ENCODE results near the gene LDOC1.
"Not testable (repeated sequence)": the region's sequence is repeated elsewhere in the genome, so short reads cannot be mapped to it uniquely, and the experiment has no call there.

The LDOC1 gene

DNA sequence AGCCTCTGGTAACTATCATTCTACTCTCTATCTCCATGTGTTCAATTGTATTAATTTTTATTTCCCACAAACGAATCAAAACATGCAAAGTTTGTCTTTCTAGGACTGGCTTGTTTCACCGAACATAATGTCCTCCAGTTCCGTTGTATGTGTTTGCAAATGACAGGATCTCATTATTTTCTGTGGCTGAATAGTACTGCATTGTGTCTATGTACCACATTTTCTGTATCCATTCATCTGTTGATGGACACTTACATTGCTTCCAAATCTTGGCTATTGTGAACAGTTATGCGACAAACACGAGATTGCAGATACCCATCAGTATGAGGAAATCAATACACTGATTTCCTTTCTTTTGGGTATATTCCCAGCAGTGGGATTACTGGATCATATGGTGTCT is 8.4 kb upstream of the LDOC1 start:
- no peak overlapping the region for H3K4me3 ChIP-seq (ENCODE audit: low read depth, low read length)
- no peak for DNase-seq (ENCODE audit: low read depth)
- no peak for TF ChIP-seq POLR2A (IDR thresholded peaks at IDR 0.05; ENCODE audit: extremely low read depth, insufficient read length)
- no peak for TF ChIP-seq MYC (IDR thresholded peaks at IDR 0.05; ENCODE audit: low read depth, low read length)
- TF ChIP-seq, protein P1, sequence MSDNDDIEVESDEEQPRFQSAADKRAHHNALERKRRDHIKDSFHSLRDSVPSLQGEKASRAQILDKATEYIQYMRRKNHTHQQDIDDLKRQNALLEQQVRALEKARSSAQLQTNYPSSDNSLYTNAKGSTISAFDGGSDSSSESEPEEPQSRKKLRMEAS (IDR thresholded peaks at IDR 0.05; ENCODE audit: low read depth, low read length), result no peak
- TF ChIP-seq, protein P2, sequence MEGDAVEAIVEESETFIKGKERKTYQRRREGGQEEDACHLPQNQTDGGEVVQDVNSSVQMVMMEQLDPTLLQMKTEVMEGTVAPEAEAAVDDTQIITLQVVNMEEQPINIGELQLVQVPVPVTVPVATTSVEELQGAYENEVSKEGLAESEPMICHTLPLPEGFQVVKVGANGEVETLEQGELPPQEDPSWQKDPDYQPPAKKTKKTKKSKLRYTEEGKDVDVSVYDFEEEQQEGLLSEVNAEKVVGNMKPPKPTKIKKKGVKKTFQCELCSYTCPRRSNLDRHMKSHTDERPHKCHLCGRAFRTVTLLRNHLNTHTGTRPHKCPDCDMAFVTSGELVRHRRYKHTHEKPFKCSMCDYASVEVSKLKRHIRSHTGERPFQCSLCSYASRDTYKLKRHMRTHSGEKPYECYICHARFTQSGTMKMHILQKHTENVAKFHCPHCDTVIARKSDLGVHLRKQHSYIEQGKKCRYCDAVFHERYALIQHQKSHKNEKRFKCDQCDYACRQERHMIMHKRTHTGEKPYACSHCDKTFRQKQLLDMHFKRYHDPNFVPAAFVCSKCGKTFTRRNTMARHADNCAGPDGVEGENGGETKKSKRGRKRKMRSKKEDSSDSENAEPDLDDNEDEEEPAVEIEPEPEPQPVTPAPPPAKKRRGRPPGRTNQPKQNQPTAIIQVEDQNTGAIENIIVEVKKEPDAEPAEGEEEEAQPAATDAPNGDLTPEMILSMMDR (IDR thresholded peaks at IDR 0.05; ENCODE audit: low read depth, low read length), result no peak

DNA sequence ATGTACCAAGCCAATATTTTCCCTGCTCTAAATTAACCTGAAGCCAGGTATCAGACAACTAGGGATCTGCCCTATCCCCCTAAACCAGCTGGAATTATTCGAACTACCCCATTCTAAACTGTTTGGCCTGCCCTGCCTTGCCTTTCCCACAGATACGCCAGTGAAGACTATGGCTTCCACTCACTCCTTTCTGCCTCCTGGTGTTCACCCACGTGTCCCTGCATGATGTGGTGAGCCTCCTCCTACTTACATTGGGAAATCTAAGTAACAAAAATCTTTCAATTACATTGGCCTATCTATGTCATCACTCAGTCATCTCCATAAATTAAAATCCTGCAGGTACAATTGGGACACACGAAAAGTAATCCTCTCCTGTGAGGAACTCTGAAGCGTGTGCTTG is 6.1 kb upstream of the LDOC1 start:
- no peak for DNase-seq (ENCODE audit: low read depth)
- H3K4me3 ChIP-seq (ENCODE audit: low read depth, low read length), result no peak overlapping the region
- no peak for TF ChIP-seq POLR2A (IDR thresholded peaks at IDR 0.05; ENCODE audit: extremely low read depth, insufficient read length)
- TF ChIP-seq, protein P1 (IDR thresholded peaks at IDR 0.05; ENCODE audit: low read depth, low read length), result no peak
- TF ChIP-seq, protein P2 (IDR thresholded peaks at IDR 0.05; ENCODE audit: low read depth, low read length), result no peak
- no peak for TF ChIP-seq MYC (IDR thresholded peaks at IDR 0.05; ENCODE audit: low read depth, low read length)

DNA sequence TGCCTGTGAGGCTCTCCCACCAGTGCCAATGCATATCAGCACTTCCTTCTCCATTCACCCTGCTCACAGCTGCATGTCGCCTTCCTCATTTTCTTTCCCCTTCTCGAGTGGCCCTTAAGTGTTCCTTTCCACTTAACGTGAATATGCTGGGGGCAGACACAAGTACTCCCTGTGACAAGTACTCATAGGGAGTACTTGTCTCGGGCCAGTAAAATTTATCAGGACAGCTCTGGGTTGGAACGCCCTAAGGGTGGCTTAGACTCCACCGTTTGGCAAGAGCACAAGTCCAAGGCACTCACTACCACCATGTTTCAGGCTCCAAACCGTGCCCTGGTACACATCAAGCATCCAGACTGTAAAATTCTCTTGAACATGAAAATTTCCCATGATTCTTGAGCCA is 3.9 kb upstream of the LDOC1 start:
- H3K4me3 ChIP-seq (ENCODE audit: low read depth, low read length), result no peak overlapping the region
- DNase-seq (ENCODE audit: low read depth), result no peak
- no peak for TF ChIP-seq POLR2A (IDR thresholded peaks at IDR 0.05; ENCODE audit: extremely low read depth, insufficient read length)
- TF ChIP-seq, protein P1 (IDR thresholded peaks at IDR 0.05; ENCODE audit: low read depth, low read length), result no peak
- TF ChIP-seq, protein P2 (IDR thresholded peaks at IDR 0.05; ENCODE audit: low read depth, low read length), result no peak
- TF ChIP-seq MYC (IDR thresholded peaks at IDR 0.05; ENCODE audit: low read depth, low read length), result no peak

DNA sequence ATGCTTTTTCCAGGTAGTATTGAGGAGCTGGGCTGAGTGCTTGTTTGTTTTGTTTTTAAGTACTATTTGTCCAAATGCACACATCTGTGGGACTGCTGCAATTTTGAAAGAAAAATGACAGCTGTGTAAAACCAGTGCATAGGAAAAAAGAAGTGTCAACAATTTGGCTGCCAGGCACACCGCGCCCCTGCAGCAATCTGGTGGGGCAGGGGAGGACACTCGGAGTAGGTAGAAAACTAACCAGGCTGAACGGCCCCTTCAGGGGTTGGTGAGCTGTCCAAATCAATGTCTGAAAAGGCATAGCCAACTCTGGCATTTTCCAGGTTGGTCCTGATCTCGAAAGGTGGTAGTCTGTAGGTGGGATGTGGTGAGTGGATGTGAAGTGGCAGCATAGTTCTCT is 1.1 kb downstream of the LDOC1 start:
- H3K4me3 ChIP-seq (ENCODE audit: low read depth, low read length), result no peak overlapping the region
- no peak for DNase-seq (ENCODE audit: low read depth)
- TF ChIP-seq, protein P1 (IDR thresholded peaks at IDR 0.05; ENCODE audit: low read depth, low read length), result no peak
- TF ChIP-seq POLR2A (IDR thresholded peaks at IDR 0.05; ENCODE audit: extremely low read depth, insufficient read length), result no peak
- TF ChIP-seq, protein P2 (IDR thresholded peaks at IDR 0.05; ENCODE audit: low read depth, low read length), result no peak
- TF ChIP-seq MYC (IDR thresholded peaks at IDR 0.05; ENCODE audit: low read depth, low read length), result no peak

DNA sequence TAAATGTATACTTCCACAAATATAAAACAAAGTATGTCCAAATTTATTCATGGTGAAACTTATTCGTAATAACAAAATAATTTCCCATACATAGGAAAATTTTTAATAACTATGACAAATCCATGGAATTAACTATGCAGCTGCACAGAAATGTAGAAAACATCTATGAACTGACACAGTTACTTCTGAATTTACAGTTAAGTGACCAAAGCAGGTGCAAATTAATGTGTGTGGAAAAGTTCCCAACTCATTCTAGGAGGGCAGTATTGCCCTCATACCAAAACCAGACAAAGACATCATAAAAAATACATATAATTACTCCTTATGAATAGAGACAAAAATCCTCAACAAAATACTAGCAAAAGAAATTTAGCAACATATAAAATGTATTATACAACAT is 12.5 kb downstream of the LDOC1 start:
- H3K4me3 ChIP-seq (ENCODE audit: low read depth, low read length), result no peak overlapping the region
- TF ChIP-seq MYC (IDR thresholded peaks at IDR 0.05; ENCODE audit: low read depth, low read length) (no peak), POLR2A (IDR thresholded peaks at IDR 0.05; ENCODE audit: extremely low read depth, insufficient read length) (no peak)
- TF ChIP-seq, protein P2 (IDR thresholded peaks at IDR 0.05; ENCODE audit: low read depth, low read length), result no peak
- TF ChIP-seq, protein P1 (IDR thresholded peaks at IDR 0.05; ENCODE audit: low read depth, low read length), result no peak
- DNase-seq (ENCODE audit: low read depth), result no peak

DNA sequence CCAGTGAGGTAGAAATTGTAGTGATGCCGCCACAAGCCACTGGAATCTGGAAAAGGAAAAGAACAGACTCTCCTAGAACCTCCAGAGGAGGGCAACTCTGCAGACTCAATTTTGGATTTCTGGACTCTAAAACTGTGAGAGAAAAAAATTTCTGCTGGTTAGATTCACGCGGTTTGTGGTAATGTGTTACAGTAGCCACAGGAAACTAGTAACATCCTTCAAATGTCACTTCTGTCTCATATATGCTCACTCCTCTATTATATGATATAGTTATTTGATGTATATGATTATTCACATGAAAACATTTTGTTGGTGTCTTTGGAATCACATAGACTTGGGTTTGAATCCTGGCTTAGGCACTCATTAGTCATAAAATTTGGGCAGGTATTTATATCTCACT is 18.8 kb downstream of the LDOC1 start:
- TF ChIP-seq, protein P1 (IDR thresholded peaks at IDR 0.05; ENCODE audit: low read depth, low read length), result no peak
- no peak for TF ChIP-seq POLR2A (IDR thresholded peaks at IDR 0.05; ENCODE audit: extremely low read depth, insufficient read length)
- no peak for TF ChIP-seq MYC (IDR thresholded peaks at IDR 0.05; ENCODE audit: low read depth, low read length)
- TF ChIP-seq, protein P2 (IDR thresholded peaks at IDR 0.05; ENCODE audit: low read depth, low read length), result no peak
- H3K4me3 ChIP-seq (ENCODE audit: low read depth, low read length), result no peak overlapping the region
- DNase-seq (ENCODE audit: low read depth), result no peak

DNA sequence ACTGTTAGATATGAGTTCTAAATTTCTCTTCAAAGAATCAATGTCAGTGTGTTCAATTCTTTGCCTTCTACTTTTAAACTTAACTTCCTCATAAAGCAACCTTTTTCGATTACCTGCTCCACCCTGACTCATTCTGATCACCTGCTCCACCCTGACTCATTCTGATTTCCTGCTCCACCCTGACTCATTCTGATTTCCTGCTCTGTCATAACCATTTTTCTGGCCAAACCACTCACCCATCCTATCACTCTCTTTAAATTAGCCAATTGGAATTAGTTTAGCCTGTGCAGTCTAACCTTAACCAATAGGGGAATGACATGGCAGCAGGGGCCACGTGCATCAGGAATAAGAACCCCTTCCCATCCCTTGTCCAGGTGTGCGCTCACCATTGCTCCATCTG is 21.7 kb downstream of the LDOC1 start:
- not testable (repeated sequence) for H3K4me3 ChIP-seq (ENCODE audit: low read depth, low read length); DNase-seq (ENCODE audit: low read depth)

Data from NB4 (cell line).